ENCODE measurements around the gene WDSUB1.

WDSUB1 gene

DNA sequence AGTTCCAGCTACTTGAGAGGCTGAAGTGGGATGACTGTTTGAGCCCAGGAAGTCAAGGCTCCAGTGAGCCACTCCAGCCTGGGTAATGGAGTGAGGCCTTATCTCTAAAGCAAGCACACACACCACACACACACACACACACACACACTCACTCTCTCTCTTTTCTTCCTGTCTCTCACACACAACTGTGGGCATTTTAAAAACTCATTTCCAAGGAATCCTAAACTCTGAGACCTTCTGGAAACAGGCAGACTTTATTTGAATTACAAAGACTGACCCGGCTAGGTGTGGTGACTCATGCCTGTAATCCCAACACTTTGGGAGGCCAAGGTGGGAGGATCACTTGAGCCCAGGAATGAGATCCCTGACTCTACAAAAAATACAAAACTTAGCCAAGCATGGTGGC lies 21.3 kb downstream of the WDSUB1 start:
- no peak for DNase-seq (ENCODE audit: low spot score)

DNA sequence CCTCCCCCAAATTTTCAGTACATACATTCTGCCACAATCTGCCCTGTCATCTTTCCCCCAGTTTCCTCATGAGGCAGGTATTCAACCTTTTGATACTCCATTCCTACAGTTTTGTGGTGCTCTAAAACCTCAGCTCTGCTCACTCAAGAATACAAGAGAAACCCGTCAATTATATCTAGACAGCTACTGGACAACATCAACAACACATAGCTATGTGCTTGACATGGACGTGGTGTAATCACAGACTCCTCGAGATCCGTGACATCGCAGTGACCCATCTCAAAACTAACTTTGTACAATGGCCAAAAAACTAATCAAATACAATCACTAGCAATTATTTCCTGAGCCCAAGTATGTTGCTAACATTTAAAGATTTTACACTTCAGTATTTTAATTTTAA lies 23.6 kb downstream of the WDSUB1 start:
- no peak for DNase-seq (ENCODE audit: low spot score)

DNA sequence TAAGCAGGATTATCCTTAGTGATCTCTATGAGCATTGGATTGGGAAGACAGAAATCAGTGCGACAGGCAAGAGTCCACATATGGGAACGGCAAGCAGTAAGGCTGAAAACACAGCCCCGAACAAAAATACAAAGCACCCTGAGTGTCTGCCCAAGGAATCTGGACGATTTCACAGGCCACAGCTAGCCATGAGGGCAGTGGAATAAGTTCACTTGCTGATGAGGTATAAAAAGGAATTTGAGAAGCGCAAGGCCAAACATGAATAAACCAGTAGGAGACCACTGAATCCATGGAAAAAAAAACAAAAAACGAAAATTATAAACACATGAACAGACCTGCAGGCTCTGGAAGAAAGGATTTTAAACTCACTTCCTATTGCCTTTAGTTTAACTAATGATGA lies 24.3 kb downstream of the WDSUB1 start:
- no peak for DNase-seq (ENCODE audit: low spot score)

DNA sequence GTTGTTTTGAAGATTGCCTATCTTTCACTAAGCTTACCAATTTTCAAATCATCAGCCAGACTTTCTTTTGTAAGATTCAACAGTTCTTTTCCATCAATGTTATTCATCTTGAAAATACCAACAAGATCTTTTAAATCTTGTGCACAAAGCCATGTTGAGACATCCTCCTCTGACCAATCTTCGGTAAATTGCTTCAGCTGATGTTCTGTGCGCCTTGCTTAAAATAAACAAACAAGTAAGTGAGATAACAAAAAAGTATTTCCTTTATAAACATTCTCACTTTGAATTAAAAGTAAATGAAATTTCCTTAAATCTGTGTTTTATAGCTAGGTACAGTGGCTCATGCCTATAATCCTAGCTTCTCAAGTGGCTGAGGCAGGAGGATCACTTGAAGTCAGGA lies 30.3 kb downstream of the WDSUB1 start:
- DNase-seq (ENCODE audit: low spot score): no peak

DNA sequence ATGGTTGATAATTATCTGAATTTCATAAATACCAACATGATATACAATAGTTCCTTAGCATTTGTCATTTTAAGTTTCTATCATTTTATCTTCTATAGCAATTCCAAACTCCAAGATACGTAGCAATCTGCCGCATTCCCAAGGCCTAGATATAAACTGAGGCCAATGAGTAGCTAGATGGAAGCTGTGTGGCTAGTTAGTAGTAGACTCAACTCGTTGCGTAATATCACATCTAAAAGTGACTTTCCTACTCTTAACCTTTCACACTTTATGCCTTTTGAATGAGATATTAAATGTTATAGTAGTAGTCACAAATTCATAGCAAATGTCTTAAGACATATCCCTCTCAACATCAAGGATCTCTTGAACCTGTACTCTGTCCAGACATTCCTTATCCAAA lies 33.6 kb downstream of the WDSUB1 start:
- DNase-seq (ENCODE audit: low spot score): no peak

DNA sequence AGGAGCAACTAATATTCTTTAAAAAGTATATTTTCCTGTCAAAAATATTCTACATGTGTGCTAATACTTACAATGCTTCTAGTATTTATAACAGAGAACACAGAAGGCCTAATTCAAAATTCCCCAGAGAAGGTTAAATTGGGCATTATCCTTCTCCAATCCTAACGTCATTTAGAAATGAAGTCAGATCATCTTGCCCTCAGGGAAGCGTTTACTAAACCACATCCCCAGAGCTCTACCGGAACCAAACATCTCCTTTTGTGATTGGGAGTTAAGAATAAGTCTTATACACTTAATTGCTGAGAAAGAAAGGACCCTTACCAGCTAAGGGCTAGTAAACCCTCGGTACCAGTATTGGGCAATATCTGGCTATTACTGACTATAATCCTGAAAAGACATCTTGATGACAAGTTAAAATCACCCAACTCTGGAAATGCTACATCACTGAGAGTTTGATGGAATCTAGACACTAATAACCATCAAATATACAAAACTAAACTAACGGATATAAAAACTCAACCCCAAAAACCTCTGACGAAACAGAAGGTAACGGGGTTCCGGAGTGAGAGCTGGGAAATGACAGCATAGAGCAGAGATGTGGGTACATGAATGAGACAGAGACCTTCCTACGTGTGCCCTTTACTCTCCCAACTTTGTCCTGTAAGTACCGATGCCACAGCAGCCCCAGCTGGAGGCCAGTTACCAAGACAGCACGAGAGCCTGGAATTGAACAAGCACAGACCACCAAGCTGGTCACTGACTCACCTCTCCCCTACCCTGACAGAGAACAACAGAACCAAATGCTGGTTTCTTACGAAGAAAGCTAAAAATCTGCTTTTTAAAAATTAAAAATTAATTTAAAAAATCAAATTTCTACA lies 35.0 kb downstream of the WDSUB1 start:
- DNase-seq (ENCODE audit: low spot score): no peak

DNA sequence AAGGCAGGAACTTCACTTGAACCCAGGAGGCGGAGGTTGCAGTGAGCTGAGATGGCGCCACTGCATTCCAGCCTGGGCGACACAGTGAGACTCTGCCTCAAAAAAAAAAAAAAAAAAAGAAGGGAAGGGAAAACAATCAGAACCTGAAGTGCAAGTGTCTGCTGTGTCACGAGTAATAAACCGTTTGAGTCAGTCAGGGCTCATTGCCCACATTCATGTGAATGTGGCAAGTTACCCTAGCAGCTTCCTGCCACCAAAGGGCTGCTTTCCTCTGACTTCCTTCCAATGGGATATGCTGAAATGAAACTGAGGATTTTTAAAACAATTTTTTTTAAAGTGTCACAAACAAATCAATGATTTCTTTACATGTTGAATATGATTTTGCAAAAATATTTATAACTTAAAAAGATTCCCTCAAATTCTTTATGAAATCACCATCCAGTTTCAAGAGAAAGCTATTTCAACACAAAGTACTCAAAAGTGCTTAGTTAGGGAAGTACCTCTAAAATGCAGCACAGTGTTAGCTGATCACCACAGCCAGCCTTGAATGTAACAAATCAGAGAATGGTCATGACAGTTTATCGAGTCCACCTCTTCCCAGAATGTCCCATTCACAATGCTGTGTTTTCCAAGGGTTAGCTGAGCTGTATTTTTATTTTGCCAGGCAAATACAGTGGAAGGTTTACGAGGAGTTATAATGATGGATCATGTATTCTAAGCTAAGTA lies 36.4 kb downstream of the WDSUB1 start:
- peak; percentile 41 for DNase-seq (ENCODE audit: low spot score)

DNA sequence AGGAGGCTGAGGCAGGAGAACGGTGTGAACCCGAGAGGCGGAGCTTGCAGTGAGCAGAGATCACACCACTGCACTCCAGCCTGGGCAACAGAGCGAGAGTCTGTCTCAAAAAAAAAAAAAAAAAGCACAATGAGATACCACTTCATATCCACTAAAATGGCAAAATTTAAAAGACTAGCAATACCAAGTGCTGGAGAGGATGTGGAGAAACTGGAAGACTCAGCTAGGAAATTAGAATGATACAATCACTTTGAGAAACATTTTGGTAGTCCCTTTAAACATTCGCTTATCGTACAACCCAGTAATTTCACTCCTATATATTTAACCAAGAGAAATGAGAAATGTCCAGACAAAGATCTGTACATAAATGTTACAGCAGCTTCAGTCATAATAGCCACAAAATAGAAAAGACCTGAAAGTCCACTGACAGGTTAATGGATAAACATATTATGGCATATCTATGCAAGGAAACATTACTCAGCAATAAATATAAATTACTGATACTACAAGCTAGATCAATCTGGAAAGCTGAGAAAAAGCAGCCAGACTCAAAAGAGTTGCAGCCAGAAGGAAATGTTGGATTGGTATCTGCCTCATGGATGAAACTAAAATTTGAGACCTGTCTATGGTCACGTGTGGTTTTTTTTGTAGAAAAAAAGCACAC lies 40.0 kb downstream of the WDSUB1 start:
- DNase-seq (ENCODE audit: low spot score): no peak

DNA sequence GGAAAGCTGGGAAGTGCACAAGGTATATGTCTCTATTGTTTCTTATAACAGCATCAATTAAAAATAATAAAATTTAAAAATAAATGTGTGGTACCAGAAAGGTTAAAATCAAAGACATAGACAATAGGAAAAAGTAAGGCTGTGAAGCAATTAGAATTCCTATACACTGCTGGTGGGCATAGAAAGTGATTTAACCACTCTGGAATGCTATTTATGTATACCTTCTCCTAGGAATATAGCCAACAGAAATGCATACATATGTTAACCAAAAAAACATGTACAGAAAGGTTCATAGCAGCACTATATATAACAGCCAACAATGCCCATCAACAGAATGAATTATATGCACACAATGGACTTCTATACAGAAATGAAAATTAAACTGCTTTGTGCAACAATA lies 43.0 kb downstream of the WDSUB1 start:
- no peak for DNase-seq (ENCODE audit: low spot score)

DNA sequence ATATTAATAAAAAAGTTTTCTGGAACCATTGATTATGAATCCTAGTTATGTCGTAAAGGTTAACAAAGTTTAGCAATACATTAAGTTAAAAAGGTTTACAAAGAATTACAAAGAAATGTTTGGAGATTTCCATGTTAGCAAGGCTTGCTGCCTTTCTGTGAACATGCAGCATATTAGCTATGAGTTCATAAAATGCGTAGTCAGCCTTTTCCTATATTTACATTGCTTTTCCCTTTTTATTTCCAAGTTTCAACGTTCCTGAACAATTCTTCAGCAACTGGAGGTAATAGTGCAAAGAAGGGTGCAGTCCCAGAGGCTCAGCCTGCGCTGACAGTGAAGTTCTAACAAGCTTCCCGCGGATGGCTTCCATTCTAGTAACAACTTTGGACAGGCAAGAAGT lies 51.6 kb downstream of the WDSUB1 start:
- DNase-seq (ENCODE audit: low spot score): no peak

DNA sequence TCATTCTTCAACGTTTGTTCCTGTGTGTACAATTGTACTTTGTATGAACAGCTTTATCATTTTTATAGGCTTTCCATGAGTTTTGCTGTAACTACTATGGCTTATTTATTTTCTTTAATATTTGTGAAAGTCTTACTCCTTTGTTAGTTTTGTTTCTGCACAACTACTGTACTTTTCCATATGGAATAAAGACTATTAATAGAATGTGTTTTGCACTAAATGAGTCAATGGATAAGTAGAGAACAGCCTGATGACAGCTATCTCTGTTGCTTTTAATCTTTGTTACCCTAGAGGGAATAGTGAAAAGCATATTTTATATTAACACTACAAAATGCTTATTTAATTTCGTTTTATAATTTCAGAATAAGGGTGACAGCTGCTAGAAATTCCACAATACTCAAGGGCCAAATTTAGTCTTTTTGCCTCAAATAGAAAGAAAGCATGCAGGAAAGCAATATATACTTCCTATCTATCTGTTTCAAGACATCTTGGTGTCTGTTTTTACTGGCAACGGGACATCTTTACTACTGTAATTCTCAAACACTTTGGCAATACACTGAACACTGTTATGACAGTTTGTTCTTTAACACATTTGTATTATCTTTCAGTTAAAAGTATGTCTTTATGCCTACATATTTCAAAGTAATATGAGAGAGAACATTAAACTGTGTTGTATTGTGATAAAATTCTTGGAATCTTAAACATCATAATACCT lies 53.9 kb downstream of the WDSUB1 start:
- no peak for DNase-seq (ENCODE audit: low spot score)

DNA sequence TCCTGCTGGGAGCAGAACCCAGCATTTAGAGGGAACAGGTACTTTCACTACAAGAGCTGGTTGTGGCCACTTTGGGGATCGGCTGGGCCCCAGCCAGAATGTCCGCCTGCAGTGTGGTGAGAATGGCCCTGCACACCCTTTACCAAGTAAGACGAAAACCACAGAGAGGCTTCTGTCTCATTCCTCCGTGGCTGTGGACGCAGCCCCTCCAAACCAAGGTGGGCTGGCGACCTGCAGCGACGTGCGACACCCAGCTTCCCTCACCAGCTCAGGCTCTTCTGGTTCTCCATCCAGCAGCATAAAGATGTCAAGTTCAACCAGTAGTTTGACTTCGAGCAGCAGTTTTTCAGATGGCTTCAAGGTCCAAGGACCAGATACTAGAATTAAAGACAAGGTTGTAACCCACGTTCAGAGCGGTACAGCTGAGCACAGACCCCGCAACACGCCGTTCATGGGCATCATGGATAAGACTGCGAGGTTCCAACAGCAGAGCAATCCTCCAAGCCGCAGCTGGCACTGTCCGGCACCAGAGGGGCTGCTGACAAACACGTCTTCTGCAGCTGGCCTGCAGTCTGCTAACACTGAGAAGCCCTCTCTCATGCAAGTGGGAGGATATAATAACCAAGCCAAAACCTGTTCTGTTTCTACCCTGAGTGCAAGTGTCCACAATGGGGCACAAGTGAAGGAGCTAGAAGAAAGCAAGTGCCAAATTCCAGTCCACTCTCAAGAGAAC lies 56.2 kb downstream of the WDSUB1 start:
- no peak for DNase-seq (ENCODE audit: low spot score)

DNA sequence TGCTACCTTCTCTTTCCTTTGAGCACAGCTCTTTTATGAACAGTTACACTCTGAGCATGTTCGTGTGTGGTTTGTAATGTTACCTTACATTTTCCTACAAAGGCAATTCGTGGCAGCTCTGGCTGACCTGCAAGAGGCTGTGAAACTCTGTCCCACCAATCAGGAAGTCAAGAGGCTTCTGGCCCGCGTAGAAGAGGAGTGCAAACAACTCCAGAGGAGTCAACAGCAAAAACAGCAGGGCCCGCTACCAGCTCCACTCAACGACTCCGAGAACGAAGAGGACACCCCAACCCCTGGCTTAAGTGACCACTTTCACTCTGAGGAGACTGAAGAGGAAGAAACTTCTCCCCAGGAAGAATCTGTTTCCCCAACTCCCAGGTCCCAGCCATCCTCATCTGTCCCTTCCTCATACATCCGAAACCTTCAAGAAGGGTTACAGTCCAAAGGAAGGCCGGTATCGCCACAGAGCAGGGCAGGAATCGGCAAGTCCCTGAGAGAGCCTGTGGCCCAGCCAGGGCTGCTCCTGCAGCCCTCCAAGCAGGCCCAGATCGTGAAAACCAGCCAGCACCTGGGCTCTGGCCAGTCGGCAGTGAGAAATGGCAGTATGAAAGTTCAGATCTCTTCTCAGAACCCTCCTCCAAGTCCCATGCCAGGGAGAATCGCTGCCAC lies 56.9 kb downstream of the WDSUB1 start:
- no peak for DNase-seq (ENCODE audit: low spot score)

DNA sequence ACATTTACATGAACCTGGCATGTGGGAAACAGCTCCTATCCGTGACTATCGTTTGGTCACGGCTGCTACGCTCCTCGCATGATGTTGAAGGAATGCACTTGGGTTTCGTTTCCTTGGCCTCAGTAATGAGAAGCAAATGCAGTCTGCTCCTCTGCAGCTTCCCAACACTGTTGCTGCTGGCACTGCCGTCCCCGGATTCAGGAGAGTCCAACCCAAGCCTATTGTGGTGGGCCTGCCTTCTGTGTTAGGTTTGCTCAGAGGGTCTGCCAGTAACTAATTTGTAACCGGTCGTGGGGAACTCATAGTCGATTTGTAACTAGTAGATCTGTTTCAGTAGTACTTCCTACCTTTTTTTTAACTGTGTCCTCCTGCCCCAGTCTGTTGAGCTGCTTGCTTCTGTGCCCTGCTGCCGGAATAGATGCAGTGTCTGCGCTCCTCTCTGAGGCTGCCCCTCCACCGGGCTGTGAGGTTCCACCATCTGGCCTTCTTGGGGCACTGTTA lies 58.4 kb downstream of the WDSUB1 start:
- DNase-seq (ENCODE audit: low spot score): no peak

DNA sequence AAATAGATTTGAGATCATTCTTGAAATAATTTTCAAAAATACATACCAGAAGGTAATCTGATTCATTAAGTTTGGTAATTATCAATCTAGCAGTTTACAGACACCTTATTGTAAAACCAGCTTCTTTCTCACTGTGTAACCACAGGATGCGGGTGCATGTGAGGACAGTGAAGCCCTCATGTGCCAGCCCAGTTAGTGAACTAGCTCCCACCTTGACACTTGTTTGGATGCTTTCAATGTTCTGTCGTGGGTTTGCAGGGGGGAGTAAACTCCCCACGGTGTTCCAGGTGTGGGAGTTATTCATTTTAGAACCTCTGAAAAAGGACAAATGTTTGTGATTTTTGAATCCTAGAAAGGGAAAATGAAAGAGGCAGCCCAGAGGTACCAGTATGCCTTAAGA lies 59.0 kb downstream of the WDSUB1 start:
- DNase-seq (ENCODE audit: low spot score): no peak

DNA sequence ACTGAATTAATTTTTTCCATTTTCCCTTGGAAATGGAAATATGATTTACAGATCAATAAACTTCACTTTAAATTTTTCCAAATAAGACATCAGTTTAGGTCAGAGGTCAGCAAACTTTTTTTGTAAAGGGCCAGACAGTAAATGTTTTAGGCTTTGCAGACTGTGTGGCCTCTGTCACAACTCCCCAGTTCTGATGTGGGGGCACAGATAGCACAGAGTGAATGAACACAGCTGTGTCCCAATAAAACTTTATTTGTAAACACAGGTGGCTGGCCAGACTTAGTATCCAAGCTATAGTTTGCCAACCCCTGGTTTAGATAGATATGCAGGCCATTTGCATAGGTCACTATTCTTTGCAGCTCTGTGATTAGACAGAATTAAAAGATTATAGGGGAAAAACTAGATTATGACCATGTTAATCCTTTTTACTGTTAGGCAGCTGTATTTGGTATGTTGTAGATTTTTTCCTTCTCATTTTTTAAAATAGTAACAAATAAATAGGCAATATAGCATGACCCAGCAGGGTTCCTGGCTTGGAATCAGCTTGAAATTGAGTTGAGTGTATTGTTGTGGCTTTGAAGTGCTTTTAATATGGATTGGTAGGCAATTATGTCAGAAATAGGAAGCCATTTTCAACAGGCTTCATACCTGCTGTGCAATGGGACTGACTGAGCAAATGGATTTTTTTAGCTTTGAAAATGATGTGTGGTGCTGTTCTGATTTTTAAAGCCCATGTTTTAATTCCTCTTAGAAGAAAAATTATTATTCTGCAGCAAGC lies 59.7 kb downstream of the WDSUB1 start:
- DNase-seq (ENCODE audit: low spot score): no peak

DNA sequence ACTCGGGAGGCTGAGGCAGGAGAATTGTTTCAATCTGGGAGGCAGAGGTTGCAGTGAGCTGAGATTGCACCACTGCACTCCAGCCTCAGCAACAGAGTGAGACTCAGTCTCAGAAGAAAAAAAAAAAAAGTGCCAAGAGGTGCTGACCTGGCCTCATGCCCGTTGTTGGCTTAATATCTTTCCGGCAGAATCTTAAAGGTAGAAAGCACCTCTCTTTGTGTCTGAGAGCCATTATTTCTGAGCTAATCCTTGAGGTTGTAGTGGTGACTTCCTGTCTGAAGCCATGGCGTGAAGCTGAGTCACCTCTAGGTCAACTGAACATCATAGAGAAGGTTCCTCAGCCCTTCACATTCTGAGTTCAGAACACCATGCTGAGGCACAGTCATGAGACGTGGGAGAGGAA lies 60.4 kb downstream of the WDSUB1 start:
- no peak for DNase-seq (ENCODE audit: low spot score)

DNA sequence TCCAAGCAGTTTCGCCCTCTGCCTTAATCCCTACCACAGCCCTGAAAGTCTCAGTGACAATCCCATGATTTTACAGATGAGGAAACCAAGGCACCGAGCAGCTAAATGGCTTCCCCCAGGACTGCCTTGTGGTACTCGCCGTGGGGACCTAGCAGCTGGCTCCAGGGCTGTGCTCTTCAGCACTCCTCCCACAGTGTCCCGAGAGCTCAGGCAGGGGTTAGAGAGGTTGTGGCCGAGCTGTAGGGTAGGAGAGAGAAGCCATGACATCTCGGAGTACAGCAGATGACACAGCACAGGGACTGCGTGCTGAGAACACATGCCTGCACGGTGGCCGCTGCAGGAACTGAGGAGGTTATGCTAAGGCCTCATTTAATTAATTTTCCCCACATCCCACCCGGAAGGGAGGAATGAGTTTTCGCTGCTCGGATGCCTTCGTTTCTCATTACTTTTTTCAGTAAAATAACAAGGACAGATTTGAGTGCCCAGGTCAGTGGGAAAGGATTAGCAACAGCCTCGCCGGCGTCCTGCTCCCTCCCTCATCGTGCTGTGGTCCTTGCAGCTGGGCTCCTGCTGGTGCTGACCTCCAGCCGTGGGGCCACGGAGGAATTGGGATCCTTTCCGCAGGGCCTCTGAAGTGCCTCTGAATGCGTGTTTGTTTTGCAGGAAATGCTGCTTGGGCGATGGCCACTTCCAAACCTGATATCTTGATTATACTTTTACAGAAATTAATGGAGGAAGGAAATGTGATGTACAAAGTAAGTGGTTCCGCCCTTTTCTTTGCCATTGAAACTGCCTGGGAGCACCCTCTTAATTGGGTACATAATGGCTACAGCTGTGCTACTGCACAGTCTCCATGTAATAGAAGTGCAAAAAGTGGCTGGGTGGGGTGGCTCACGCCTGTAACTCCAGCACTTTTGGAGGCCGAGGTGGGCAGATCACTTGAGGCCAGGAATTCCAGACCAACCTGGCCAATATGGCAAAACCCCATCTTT lies 61.2 kb downstream of the WDSUB1 start:
- no peak for DNase-seq (ENCODE audit: low spot score)

Measured in iPS-NIHi11 (cell line).